CD14-positive monocyte (primary cell): ENCODE measurements around the gene PDAP1. TPM values are rescaled to one million over a fixed set of nuclear protein-coding genes. Genes with fewer than 3 reads are reported as not detected.

Experiments
- DNase-seq, 3 donors: peaks; one replicate each; pipeline ENCODE4 v3.0.0-alpha.2; 2011 to 2022
- H2AFZ ChIP-seq: 2 replicates; pipeline ENCODE4 v1.6.0; 2012; ENCODE audit warnings: mild to moderate bottlenecking, low read depth, low read length, inconsistent platforms; ENCODE audit not compliant: insufficient read depth, poor library complexity, severe bottlenecking
- H3K27ac ChIP-seq, 2 donors: 1 replicate in 1 of 2; 2 replicates in 1 of 2; pipeline ENCODE4 v1.5.1; 2012 to 2013; ENCODE audit warnings: low read length in 2 of 2, control low read depth in 1 of 2, inconsistent platforms in 1 of 2, low read depth in 1 of 2, mild to moderate bottlenecking in 1 of 2
- H3K27me3 ChIP-seq, 2 donors: one replicate each; pipeline versions ENCODE4 v1.6.0 to v1.6.1; 2011 to 2013; ENCODE audit warnings: low read length in 2 of 2; ENCODE audit not compliant: control insufficient read depth in 2 of 2, insufficient read depth in 2 of 2
- H3K36me3 ChIP-seq, 2 donors: replicated peaks in 1 of 2; 1 replicate in 1 of 2; 2 replicates in 1 of 2; pipeline versions ENCODE4 v1.5.1 to v1.6.1; 2012 to 2013; ENCODE audit warnings: low read length in 2 of 2, control low read depth in 1 of 2, inconsistent platforms in 1 of 2, mild to moderate bottlenecking in 1 of 2; ENCODE audit not compliant: insufficient read depth in 2 of 2, control insufficient read depth in 1 of 2
- H3K4me1 ChIP-seq, 2 donors: 1 replicate in 1 of 2; 2 replicates in 1 of 2; pipeline versions ENCODE4 v1.5.1 to v1.6.1; 2012 to 2013; ENCODE audit warnings: low read length in 2 of 2, control low read depth in 1 of 2, inconsistent platforms in 1 of 2, mild to moderate bottlenecking in 1 of 2, moderate library complexity in 1 of 2; ENCODE audit not compliant: insufficient read depth in 2 of 2, control insufficient read depth in 1 of 2
- H3K4me2 ChIP-seq: replicated peaks from 2 replicates; pipeline ENCODE3; 2012; ENCODE audit warnings: low read length, moderate library complexity, mild to moderate bottlenecking; ENCODE audit not compliant: poor library complexity, severe bottlenecking; ENCODE audit errors: extremely low read depth
- H3K4me3 ChIP-seq, 3 experiments: fragments of 200-600 bp in 1 of 3; sonication (generic) in 1 of 3; replicated peaks in 1 of 3; 1 replicate in 2 of 3; 2 replicates in 1 of 3; pipeline ENCODE4 v1.5.1; 2011 to 2013; ENCODE audit warnings: low read length in 3 of 3, mild to moderate bottlenecking in 3 of 3, control low read depth in 2 of 3, low read depth in 2 of 3, inconsistent platforms in 1 of 3, moderate library complexity in 1 of 3
- H3K79me2 ChIP-seq: 2 replicates; pipeline ENCODE4 v1.6.0; 2012; ENCODE audit warnings: mild to moderate bottlenecking, control low read depth, inconsistent platforms, low read length, moderate library complexity; ENCODE audit not compliant: insufficient read depth
- H3K9ac ChIP-seq: 2 replicates; pipeline ENCODE4 v1.6.0; 2017; ENCODE audit warnings: low read length, mild to moderate bottlenecking; ENCODE audit not compliant: insufficient read depth, poor library complexity, severe bottlenecking
- H3K9me3 ChIP-seq, 2 donors: replicated peaks in 1 of 2; 1 replicate in 1 of 2; 2 replicates in 1 of 2; pipeline versions ENCODE4 v1.5.1 to v1.6.1; 2012 to 2013; ENCODE audit warnings: low read length in 2 of 2, control low read depth in 1 of 2; ENCODE audit not compliant: control insufficient read depth in 1 of 2, insufficient read depth in 1 of 2
- H4K20me1 ChIP-seq: 2 replicates; pipeline ENCODE4 v1.6.0; 2012; ENCODE audit warnings: mild to moderate bottlenecking, low read length, control low read depth, moderate library complexity; ENCODE audit not compliant: insufficient read depth
- H3K27ac Mint-ChIP-seq, 7 donors: one replicate each; pipeline ENCODE4 v1.8.0; 2020; ENCODE audit warnings: mild to moderate bottlenecking in 7 of 7, mixed read lengths in 7 of 7, moderate library complexity in 6 of 7, inconsistent platforms in 2 of 7
- H3K27me3 Mint-ChIP-seq, 3 donors: one replicate each; pipeline ENCODE4 v1.8.0; 2021 to 2022; ENCODE audit warnings: low read depth in 3 of 3, mild to moderate bottlenecking in 3 of 3, mixed read lengths in 3 of 3, moderate library complexity in 3 of 3, inconsistent platforms in 1 of 3
- H3K36me3 Mint-ChIP-seq, 2 donors: one replicate each; pipeline ENCODE4 v1.8.0; 2020; ENCODE audit warnings: mixed read lengths in 2 of 2, inconsistent platforms in 1 of 2, mild to moderate bottlenecking in 1 of 2
- H3K4me1 Mint-ChIP-seq: one replicate; pipeline ENCODE4 v1.8.0; 2020; ENCODE audit warnings: mild to moderate bottlenecking, mixed read lengths
- H3K4me3 Mint-ChIP-seq, 2 donors: one replicate each; pipeline ENCODE4 v1.8.0; 2020; ENCODE audit warnings: mild to moderate bottlenecking in 2 of 2, mixed read lengths in 2 of 2, moderate library complexity in 1 of 2
- H3K9me3 Mint-ChIP-seq, 7 donors: one replicate each; pipeline ENCODE4 v1.8.0; 2020 to 2022; ENCODE audit warnings: mixed read lengths in 7 of 7, mild to moderate bottlenecking in 6 of 7, moderate library complexity in 6 of 7, inconsistent platforms in 2 of 7
- WGBS: methylation state at CpG from one replicate; pipeline ENCODE4 v1.1.5; 2013; ENCODE audit warnings: missing lambda C conversion rate; ENCODE audit not compliant: insufficient coverage; 5-methylcytosine and 5-hydroxymethylcytosine counted together
- intact Hi-C, 2 donors: fragments of 100-400 bp; cut with micrococcal nuclease; formaldehyde crosslinking; loops; one replicate each; pipeline versions ENCODE4 v1.15.0 to v1.15.1; 2023
- polyA plus RNA-seq, 3 donors: library from polyadenylated mRNA; depleted of rRNA in 1 of 3; unstranded in 2 of 3; stranded (reverse) in 1 of 3; fragments of 300-500 nt in 2 of 3; fragments of >200 nt in 1 of 3; fragmentation: Illumina TruSeq in 2 of 3; gene quantifications; 1 replicate in 2 of 3; 2 replicates in 1 of 3; pipeline ENCODE4 v1.2.3, GENCODE V29; 2012 to 2021
- TF ChIP-seq, protein P1 (sequence below): fragments of 200-600 bp; IDR thresholded peaks from one replicate; pipeline ENCODE4 v1.8.0; 2022; ENCODE audit warnings: antibody characterized with exemption, mild to moderate bottlenecking

The PDAP1 gene
- polyA plus RNA-seq, 3 donors: 9.8 to 43.3 (median 16.2) TPM

DNA sequence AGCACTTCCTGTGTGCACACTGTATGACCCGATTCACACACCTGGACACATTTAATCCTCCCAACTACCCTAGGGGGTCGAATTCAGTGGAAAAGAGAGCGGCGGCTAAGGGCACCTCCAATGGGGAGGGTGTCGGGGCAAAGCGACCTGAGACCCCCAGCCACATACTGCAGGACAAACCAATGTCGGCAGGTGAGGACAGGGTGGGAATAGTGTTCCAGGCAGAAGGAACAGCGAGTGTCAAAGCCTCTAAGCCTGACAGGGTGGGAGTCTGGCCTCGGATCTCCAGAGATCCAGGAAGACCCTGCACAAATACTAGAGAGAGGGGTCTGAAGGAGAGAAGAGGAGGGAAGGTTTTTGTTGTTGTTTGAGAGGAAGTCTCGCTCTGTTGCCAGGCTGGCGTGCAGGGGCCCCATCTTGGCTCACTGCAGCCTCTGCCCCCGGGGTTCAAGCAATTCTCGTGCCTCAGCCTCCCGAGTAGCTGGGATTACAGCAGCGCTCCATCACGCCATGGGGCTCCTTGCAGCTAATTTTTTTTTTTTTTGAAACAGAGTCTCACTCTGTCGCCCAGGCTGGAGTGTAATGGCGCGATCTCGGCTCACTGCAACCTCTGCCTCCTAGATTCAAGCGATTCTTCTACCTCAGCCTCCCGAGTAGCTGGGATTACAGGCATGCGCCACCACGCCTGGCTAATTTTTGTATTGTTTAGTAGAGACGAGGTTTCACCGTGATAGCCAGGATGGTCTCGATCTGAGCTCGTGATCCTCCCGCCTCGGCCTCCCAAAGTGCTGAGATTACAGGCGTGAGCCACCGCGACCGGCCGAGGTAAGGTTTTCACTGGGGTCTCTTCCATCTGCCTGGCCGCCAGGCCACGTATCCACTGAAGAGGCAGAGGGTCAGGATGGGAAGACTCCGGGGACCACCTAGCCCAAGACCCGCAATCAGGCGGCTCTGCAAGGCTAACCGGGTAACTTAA is 35.0 kb downstream of the PDAP1 start:
- WGBS: 82% methylated on average over 28 of the region's 41 CpGs
- Histone ChIP-seq H2AFZ (peak overlapping the region; percentile 92), H3K4me2 (peak overlapping the region; percentile 93), H3K4me3 (peak overlapping the region; percentile 82 to 95 (median 89)), H3K79me2 (peaks cover 44% of the 10 kb centered on the region), H3K27me3 (no peaks in the 10 kb centered on the region), H3K27ac (peak overlapping the region; percentile 44 to 94), H3K9me3 (no peaks in the 10 kb centered on the region), H3K4me1 (peaks cover 36 to 48% of the 10 kb centered on the region in 2 donors), H4K20me1 (peaks cover 33% of the 10 kb centered on the region), H3K36me3 (peaks cover 12 to 24% of the 10 kb centered on the region in 2 donors), H3K9ac (peak overlapping the region; percentile 86)
- Mint-ChIP-seq H3K9me3 (no peaks in the 10 kb centered on the region), H3K27me3 (no peaks in the 10 kb centered on the region), H3K4me3 (peak overlapping the region; percentile 74 to 83), H3K36me3 (peaks cover 15 to 34% of the 10 kb centered on the region in 2 donors), H3K27ac (peak overlapping the region; percentile 74 to 90 (median 85)), H3K4me1 (peaks cover 42% of the 10 kb centered on the region)
- no peak for DNase-seq
- TF ChIP-seq, protein P1, sequence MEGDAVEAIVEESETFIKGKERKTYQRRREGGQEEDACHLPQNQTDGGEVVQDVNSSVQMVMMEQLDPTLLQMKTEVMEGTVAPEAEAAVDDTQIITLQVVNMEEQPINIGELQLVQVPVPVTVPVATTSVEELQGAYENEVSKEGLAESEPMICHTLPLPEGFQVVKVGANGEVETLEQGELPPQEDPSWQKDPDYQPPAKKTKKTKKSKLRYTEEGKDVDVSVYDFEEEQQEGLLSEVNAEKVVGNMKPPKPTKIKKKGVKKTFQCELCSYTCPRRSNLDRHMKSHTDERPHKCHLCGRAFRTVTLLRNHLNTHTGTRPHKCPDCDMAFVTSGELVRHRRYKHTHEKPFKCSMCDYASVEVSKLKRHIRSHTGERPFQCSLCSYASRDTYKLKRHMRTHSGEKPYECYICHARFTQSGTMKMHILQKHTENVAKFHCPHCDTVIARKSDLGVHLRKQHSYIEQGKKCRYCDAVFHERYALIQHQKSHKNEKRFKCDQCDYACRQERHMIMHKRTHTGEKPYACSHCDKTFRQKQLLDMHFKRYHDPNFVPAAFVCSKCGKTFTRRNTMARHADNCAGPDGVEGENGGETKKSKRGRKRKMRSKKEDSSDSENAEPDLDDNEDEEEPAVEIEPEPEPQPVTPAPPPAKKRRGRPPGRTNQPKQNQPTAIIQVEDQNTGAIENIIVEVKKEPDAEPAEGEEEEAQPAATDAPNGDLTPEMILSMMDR: no peak
- intact Hi-C loops: loop anchor here in 1 of 2 donors (2.0 kb wide), 1 partner anchor 35 kb away; the partner anchor contains the start of genes BUD31 and PDAP1

DNA sequence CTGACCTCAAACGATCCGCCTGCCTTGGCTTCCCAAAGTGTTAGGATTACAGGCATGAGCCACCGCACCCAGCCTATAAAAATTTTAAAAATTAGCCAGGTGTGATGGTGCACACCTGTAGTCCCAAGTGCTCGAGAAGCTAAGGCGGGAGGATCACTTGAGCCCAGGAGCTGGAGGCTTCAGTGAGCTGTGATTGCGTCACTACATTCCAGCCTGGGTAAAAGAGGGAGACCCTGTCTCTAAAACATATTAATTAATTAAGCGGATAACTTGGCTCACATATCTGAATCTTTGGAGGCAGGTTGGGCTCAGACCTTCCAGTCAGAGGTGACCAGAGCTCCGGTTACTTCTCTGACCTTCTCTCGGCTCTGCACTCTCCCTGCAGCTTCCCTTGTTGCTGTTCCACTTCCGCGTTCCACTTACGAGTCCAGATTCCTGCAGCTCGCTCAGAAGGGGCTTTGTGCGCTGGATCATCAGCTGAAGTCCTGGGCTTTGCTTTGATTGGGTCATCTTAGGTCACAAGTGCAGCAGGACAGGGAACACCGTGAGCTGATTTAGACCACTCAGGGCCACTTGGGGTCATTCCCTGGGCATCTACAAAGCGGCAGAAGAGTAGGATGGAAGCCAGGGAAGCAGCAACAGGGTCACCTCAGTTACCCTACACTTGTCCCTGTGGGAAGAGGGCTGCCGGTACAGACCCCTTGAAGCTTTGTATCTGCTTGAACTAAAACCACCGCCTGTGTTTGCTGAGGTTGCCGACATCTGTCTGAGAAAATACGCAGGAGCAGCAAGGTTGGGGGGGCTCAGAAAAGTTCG is 35.9 kb downstream of the PDAP1 start:
- intact Hi-C loops: no loop called here
- H3K27me3 Mint-ChIP-seq: no peaks in the 10 kb centered on the region
- WGBS: 80% methylated on average over 17 of the region's 21 CpGs
- H3K4me1 ChIP-seq: peaks cover 27 to 39% of the 10 kb centered on the region in 2 donors
- H3K4me3 Mint-ChIP-seq: no peak overlapping the region
- no peak overlapping the region for H3K4me2 ChIP-seq
- H3K4me1 Mint-ChIP-seq: peaks cover 33% of the 10 kb centered on the region
- no peaks in the 10 kb centered on the region for H3K27me3 ChIP-seq
- peaks cover 26% of the 10 kb centered on the region for H4K20me1 ChIP-seq
- no peaks in the 10 kb centered on the region for H3K9me3 ChIP-seq
- DNase-seq: no peak
- peaks cover 4 to 16% of the 10 kb centered on the region in 2 donors for H3K36me3 ChIP-seq
- peaks cover 35% of the 10 kb centered on the region for H3K79me2 ChIP-seq
- peaks cover 9 to 32% of the 10 kb centered on the region in 2 donors for H3K36me3 Mint-ChIP-seq
- H3K27ac ChIP-seq: no peak overlapping the region
- H2AFZ ChIP-seq: no peak overlapping the region
- H3K4me3 ChIP-seq: no peak overlapping the region
- TF ChIP-seq, protein P1: no peak
- H3K9ac ChIP-seq: no peak overlapping the region
- H3K9me3 Mint-ChIP-seq: no peaks in the 10 kb centered on the region
- peak overlapping the region in 6 of 7 donors; percentile 11 to 82 (median 72) for H3K27ac Mint-ChIP-seq
